ENCODE measurements around the gene SSNA1. TPM values are rescaled to one million over a fixed set of nuclear protein-coding genes. Genes with fewer than 3 reads are reported as not detected.

The SSNA1 gene
- total and polyA plus RNA-seq, 12 donors, result 13.2 to 138 (median 70.3) TPM

DNA sequence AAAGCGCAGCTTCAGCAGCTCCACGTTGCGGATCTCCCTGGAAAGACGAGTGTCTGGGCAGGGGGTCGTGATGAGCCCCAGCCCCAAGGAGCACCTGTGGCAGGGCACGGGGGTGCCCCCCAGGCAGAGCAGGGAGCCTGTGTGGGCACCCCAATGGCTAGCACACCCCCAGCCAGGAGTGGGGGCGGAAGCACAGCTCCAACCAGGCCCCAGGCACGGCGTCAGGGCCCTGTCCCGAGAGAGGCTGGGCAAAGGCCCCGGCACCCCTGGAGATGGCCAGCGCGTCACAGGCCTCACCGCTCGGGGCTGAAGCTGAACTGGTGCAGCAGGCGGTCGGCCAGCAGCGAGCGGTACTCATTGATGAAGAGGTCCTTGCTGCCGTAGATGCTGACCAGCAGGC, 8.0 kb upstream of the SSNA1 start:
- Histone ChIP-seq H3K27me3 (no peaks in the 10 kb centered on the region), H3K4me1 (replicated peaks in 1 of 2) (peaks cover 8 to 10% of the 10 kb centered on the region in 2 donors), H3K36me3 (replicated peaks in 1 of 2) (peaks cover 0 to 57% of the 10 kb centered on the region in 2 donors), H3K27ac (no peak overlapping the region), H3K9me3 (replicated peaks in 1 of 3) (no peaks in the 10 kb centered on the region), H3K4me3 (no peak overlapping the region)
- intact Hi-C loops (cut with DNase I), result no loop called here
- DNase-seq, result no peak
- WGBS, 4 donors, result 93 to 95% (median 94%) methylated on average over 4 to 20 of the region's 20 CpGs
- TF ChIP-seq POLR2A (IDR thresholded peaks at IDR 0.05), result no peak

DNA sequence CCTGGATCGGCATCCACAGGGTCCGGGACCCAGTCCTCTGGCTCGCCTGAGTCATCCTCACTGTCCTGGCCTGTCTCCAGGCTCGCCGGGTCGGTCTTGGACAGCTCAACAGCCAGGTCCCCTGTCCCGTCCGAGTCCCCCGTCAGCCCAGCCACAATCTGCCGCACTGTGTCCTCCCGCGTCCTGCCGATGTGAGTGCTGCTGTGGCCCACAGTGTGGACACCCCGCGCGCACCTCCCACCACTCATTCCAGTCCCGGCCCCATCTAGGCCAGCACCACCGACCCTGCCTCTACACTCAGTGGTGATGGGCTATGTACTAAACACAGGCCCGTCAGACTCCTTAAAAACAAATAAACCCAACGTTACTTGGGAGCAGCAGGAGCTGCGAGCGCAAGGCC, 6.8 kb upstream of the SSNA1 start:
- WGBS, 4 donors, result 88 to 94% (median 89%) methylated on average over 12 to 22 of the region's 22 CpGs
- peaks cover 0 to 64% of the 10 kb centered on the region in 2 donors for H3K36me3 ChIP-seq (replicated peaks in 1 of 2)

DNA sequence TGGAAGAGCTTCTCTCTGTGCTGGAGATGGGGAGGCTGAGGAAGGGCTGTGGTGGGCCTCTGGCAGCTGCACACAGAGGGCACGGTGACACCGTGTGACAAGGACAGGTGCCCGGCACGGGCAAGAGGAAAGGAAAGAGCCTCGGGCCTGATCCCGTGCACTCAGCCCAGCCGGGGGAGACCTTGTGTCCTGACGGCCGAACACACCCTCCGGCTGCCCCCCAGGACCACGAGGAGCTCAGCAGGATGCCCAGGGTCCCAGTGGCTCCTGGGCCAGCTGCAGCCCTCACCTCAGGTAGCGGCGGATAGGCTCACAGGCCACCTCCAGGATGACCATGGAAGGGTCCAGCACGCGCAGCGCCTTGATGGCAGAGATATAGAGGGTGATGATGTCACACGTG, 5.6 kb upstream of the SSNA1 start:
- TF ChIP-seq, protein P1, sequence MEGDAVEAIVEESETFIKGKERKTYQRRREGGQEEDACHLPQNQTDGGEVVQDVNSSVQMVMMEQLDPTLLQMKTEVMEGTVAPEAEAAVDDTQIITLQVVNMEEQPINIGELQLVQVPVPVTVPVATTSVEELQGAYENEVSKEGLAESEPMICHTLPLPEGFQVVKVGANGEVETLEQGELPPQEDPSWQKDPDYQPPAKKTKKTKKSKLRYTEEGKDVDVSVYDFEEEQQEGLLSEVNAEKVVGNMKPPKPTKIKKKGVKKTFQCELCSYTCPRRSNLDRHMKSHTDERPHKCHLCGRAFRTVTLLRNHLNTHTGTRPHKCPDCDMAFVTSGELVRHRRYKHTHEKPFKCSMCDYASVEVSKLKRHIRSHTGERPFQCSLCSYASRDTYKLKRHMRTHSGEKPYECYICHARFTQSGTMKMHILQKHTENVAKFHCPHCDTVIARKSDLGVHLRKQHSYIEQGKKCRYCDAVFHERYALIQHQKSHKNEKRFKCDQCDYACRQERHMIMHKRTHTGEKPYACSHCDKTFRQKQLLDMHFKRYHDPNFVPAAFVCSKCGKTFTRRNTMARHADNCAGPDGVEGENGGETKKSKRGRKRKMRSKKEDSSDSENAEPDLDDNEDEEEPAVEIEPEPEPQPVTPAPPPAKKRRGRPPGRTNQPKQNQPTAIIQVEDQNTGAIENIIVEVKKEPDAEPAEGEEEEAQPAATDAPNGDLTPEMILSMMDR (IDR thresholded peaks at IDR 0.05), result no peak
- no peak for TF ChIP-seq POLR2A (IDR thresholded peaks at IDR 0.05)
- no peak for DNase-seq
- Histone ChIP-seq H3K27me3 (no peaks in the 10 kb centered on the region), H3K36me3 (replicated peaks in 1 of 2) (peaks cover 0 to 64% of the 10 kb centered on the region in 2 donors), H3K4me1 (replicated peaks in 1 of 2) (peaks cover 17 to 26% of the 10 kb centered on the region in 2 donors), H3K4me3 (no peak overlapping the region), H3K9me3 (replicated peaks in 1 of 3) (no peaks in the 10 kb centered on the region), H3K27ac (no peak overlapping the region)
- intact Hi-C loops (cut with DNase I), result no loop called here
- WGBS, 4 donors, result 90 to 100% (median 92%) methylated on average over 1 to 17 of the region's 17 CpGs

More for the DNA sequence above, 6.8 kb upstream of the SSNA1 start:
- H3K4me3 ChIP-seq, result no peak overlapping the region
- intact Hi-C loops (cut with DNase I), result no loop called here
- no peak for TF ChIP-seq POLR2A (IDR thresholded peaks at IDR 0.05)
- TF ChIP-seq, protein P1 (IDR thresholded peaks at IDR 0.05), result no peak
- H3K9me3 ChIP-seq (replicated peaks in 1 of 3), result no peaks in the 10 kb centered on the region
- no peaks in the 10 kb centered on the region for H3K27me3 ChIP-seq
- H3K4me1 ChIP-seq (replicated peaks in 1 of 2), result peaks cover 8 to 15% of the 10 kb centered on the region in 2 donors
- H3K27ac ChIP-seq, result no peak overlapping the region
- DNase-seq, result no peak

DNA sequence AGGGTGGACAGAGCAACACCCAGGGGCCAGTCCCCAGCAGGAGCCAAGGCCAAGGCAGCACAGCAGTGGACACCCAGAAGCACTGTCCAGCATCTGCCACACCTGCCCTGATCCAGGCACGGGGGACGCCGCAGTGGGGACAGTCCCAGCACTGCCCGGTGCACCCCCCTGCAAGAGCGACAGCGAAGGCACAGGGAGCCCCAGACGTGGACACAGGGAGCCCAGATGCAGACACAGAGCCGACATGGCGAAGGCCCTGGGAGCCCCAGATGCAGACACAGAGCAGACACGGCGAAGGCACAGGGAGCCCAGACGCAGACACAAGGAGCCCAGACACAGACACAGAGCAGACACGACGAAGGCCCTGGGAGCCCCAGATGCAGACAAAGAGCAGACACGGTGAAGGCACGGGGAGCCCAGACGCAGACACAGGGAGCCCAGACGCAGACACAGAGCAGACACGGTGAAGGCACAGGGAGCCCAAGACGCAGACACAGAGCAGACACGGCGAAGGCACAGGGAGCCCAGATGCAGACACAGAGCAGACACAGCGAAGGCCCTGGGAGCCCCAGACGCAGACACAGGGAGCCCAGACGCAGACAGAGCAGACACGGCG, 4.4 kb upstream of the SSNA1 start:
- WGBS, 4 donors, result 89 to 92% (median 91%) methylated on average over 19 to 27 of the region's 27 CpGs
- H3K9me3 ChIP-seq (replicated peaks in 1 of 3), result no peaks in the 10 kb centered on the region
- no peak overlapping the region for H3K27ac ChIP-seq
- H3K27me3 ChIP-seq, result no peaks in the 10 kb centered on the region
- TF ChIP-seq, protein P1 (IDR thresholded peaks at IDR 0.05), result no peak
- no peak for TF ChIP-seq POLR2A (IDR thresholded peaks at IDR 0.05)
- H3K4me1 ChIP-seq (replicated peaks in 1 of 2), result peaks cover 9 to 19% of the 10 kb centered on the region in 2 donors
- no peak overlapping the region for H3K4me3 ChIP-seq
- intact Hi-C loops (cut with DNase I), result no loop called here
- no peak for DNase-seq
- H3K36me3 ChIP-seq (replicated peaks in 1 of 2), result peaks cover 0 to 64% of the 10 kb centered on the region in 2 donors
